ENCODE measurements around the gene RASAL3.

RASAL3 gene

GRCh38 chr19:15432629-15433518 is 31.5 kb downstream of the RASAL3 start:
- DNase-seq, result peak; percentile 94

GRCh38 chr19:15432018-15432494 is 32.3 kb downstream of the RASAL3 start:
- DNase-seq, result peak; percentile 28

- DNase-seq, result no peak
Measured at GRCh38 chr19:15431396-15432017, 32.8 kb downstream of the RASAL3 start.

- DNase-seq, result no peak
Measured at GRCh38 chr19:15430526-15431120, 33.7 kb downstream of the RASAL3 start.

- DNase-seq, result no peak
Measured at GRCh38 chr19:15429825-15430467, 34.4 kb downstream of the RASAL3 start.

- no peak for DNase-seq
Measured at GRCh38 chr19:15428956-15429824, 35.2 kb downstream of the RASAL3 start.

GRCh38 chr19:15427991-15428471 is 36.3 kb downstream of the RASAL3 start:
- no peak for DNase-seq

GRCh38 chr19:15427350-15427700 is 37.0 kb downstream of the RASAL3 start:
- no peak for DNase-seq

- no peak for DNase-seq
Measured at GRCh38 chr19:15426485-15427349, 37.6 kb downstream of the RASAL3 start.

- DNase-seq, result no peak
Measured at GRCh38 chr19:15425321-15425950, 38.9 kb downstream of the RASAL3 start.

- no peak for DNase-seq
Measured at GRCh38 chr19:15424692-15425272, 39.6 kb downstream of the RASAL3 start.

GRCh38 chr19:15424121-15424520 is 40.2 kb downstream of the RASAL3 start:
- DNase-seq, result no peak

GRCh38 chr19:15423130-15423529 is 41.2 kb downstream of the RASAL3 start:
- no peak for DNase-seq

- no peak for DNase-seq
Measured at GRCh38 chr19:15422296-15423075, 41.9 kb downstream of the RASAL3 start.

GRCh38 chr19:15421721-15422260 is 42.6 kb downstream of the RASAL3 start:
- no peak for DNase-seq

GRCh38 chr19:15421136-15421695 is 43.1 kb downstream of the RASAL3 start:
- no peak for DNase-seq

GRCh38 chr19:15419413-15420025 is 44.8 kb downstream of the RASAL3 start:
- no peak for DNase-seq
